ENCODE measurements around the gene CARD14.
"Not testable (repeated sequence)": the region's sequence is repeated elsewhere in the genome, so short reads cannot be mapped to it uniquely, and the experiment has no call there.

The CARD14 gene

DNA sequence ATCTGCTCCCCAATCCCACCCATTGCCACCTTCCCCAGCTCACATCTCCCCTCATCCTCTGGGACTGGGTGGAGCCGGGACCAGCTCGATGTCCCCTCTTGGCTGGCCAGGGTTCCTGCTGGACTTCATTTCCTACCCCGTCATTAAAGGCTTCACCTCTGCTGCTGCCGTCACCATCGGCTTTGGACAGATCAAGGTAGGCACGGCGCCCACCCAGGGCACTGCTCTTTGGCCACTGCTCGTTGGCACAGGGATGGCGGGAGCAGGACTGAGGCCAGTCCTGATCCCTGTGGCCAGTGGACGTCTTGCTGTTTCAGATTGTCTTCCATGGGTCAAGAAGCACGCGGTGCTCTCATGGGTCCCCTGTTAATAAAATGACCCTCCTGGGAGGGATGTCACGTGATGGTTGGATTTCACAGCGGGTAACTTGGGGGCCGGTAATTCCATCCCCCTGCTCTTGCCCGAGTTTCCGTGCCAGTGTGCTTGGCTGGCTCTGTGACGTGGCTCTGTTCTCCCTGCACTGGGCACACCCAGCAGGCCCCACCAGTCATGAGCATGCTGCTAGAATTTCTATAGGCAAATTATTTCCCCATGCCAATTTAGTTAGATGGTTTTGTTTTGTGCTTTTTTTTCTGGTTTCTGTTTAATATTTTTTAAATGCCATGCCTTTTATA lies 53.4 kb downstream of the CARD14 start:
- DNase-seq (ENCODE audit: low read depth in 1 of 2, low spot score in 1 of 2) = no peak

DNA sequence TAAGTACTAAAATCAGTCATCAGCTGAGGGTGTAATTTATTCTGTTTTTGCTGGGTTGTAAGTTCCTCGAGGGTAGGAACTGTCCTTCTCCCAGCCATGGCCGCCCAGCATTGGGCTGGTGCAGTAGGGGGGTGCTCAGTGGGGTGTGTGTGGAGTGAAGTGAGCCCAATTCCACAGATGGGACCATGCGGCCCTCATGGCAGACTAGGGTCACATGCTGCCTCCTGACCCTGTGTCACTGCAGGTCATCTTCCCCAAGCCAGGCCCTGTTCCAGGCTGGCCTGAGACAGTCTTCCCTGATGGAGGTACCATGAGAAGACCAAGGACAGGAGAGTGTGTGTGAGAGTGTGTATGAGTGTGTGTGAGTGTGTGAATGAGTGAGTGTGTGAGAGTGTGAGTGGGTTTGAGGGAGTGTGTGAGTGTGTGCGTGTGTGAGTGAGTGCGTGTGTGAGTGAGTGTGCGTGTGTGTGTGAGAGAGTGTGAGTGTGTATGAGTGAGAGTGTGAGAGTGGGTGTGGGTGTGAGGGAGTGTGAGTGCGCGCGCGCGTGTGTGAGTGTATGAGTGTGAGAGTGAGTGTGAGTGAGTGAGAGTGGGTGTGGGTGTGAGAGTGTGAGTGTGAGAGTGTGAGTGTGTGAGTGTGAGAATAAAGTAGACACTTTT lies 54.1 kb downstream of the CARD14 start:
- DNase-seq (ENCODE audit: low read depth in 1 of 2, low spot score in 1 of 2) = no peak

DNA sequence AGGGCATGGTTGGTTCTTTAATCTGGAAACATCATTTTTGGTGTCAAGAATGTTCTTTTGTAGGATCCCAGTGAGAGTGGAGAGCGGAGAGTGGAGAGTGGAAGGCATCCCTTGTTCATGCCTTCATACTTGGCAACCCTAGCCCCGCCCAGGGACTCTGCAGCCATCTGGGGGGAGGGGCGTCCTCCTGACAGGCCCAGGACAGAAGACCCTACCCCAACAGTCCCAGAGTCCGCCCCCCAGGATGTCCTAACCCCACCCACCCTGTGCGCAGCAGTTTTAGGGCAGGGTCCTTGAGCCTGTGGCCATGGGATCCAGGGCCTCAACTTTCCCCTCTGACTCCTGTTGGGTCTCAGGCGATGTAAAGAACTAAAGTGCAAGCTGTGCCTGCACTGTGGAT lies 54.9 kb downstream of the CARD14 start:
- no peak for DNase-seq (ENCODE audit: low read depth in 1 of 2, low spot score in 1 of 2)

DNA sequence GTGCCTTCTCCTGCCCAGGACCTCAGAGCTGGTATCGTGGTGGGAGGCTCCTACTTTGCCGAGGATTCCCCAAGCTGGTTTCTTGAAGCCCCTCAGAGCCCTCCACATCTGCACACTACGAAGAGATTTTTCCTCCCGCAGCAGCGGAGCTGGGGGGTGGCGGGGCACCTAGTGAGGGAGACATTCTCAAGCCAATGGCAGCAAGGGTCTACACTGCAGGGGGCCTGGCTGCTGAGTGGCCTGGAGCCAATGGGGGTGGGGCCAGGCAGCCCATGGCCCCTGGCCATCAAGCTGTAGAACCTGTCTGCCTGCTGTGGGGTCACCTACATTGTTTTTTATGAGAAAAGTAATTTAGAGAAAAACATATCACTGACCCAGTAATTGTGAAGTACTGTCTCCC lies 55.4 kb downstream of the CARD14 start:
- no peak for DNase-seq (ENCODE audit: low read depth in 1 of 2, low spot score in 1 of 2)

DNA sequence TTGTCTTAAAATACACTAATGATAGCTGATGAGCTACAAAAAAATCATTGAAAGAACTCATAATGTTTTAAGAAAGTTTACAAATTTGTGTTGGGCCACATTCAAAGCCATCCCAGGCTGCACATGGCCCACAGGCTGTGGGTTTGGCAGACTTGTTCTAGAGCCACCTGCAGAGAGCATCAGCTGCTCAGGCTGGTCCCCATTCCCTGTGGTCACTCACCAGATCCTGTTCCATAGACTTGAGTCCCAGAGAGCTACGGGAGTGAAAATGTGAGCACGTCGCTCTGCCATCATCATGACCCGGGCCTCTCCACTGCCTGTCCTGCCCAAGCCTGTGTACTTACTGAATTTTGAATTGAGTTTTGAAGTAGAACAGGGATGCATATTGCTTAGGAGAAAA lies 57.3 kb downstream of the CARD14 start:
- DNase-seq (ENCODE audit: low read depth in 1 of 2, low spot score in 1 of 2) = no peak

DNA sequence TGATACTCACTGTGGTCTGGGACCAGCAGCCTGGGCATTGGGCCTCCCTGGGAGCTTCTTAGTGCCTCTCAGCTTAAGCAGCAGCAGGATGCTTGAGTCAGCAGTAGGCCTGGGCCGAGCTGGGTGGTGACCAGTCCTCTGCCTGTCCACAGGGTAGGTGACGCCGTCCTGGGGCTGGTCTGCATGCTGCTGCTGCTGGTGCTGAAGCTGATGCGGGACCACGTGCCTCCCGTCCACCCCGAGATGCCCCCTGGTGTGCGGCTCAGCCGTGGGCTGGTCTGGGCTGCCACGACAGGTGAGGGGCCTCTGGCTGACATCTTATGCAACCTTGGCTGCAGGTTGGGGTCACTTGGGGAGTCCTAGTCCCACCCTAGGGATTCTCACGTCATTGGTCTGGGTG lies 57.8 kb downstream of the CARD14 start:
- DNase-seq (ENCODE audit: low read depth in 1 of 2, low spot score in 1 of 2) = no peak

DNA sequence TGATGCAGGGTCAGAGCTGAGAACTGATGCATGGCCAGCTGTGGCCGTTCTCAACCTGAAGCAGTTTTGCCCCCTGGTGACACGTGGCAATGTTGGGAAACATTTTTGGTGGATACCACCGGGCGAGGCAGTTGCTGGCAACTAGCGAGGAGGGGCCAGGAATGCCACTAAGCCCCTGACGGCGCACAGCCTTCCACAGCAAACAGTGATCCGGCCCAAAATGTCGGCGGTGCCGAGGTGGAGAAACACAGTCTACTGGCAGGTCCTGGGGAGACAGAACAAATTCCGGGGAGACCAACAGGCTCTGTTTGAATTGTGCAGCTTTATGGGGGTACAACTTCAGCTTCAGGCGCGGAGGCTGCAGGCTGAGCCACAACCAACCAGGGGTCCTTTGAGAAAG lies 58.6 kb downstream of the CARD14 start:
- no peak for DNase-seq (ENCODE audit: low read depth in 1 of 2, low spot score in 1 of 2)

DNA sequence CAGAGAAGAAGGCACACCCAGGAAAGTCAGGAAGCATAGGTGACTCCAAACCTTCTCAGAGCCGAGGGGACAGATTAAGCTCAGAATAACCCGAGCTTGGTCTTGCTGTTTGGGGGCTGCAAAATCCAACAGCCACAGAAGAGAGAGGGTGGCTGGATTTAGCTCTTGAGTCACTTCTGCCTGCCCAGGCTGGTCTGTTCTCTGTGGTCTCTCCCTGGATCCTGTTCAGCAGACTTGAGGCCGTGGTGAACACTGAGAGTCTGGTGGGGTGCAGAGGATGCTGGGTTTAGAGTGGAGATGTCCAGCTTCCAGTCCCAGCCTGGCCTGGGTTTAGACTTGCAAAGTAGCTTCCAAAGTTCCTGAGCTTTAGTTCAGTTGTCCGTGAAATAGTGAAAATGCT lies 59.2 kb downstream of the CARD14 start:
- no peak for DNase-seq (ENCODE audit: low read depth in 1 of 2, low spot score in 1 of 2)

DNA sequence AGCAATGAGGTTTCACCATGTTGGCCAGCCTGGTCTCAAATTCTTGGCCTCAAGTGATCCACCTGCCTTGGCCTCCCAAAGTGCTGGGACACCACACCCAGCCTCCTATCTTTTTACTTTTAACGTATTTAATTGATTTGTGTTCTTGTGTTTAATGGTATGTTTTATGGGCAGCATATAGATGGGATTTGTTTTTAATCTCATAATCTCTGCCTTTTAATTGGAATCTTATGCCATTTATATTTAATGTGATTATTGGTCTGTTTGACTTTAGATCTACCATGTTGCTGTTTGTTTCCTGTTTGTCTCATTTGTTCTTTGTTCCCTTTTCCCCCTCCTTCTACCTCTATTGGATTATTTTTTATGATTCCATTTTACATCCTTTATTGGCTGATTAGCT lies 62.6 kb downstream of the CARD14 start:
- no peak for DNase-seq (ENCODE audit: low read depth in 1 of 2, low spot score in 1 of 2)

DNA sequence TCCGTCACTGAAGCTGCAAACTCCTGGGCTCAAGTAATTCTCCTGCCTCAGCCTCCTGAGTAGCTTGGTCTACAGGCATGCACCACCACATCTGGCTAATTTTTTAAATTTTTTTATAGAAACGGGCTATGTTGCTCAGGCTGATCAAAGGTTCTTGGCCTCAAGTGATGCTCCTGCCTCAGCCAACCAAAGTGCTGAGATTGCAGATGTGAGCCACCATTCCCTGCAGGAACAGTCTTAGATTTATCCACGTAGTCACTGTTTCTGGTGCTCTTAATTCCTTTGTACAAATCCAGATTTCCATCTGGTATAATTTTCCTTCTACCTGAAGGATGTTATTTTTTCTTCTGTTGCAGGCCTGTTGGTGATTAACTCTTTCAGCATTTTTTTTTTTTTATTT lies 63.4 kb downstream of the CARD14 start:
- no peak for DNase-seq (ENCODE audit: low read depth in 1 of 2, low spot score in 1 of 2)

DNA sequence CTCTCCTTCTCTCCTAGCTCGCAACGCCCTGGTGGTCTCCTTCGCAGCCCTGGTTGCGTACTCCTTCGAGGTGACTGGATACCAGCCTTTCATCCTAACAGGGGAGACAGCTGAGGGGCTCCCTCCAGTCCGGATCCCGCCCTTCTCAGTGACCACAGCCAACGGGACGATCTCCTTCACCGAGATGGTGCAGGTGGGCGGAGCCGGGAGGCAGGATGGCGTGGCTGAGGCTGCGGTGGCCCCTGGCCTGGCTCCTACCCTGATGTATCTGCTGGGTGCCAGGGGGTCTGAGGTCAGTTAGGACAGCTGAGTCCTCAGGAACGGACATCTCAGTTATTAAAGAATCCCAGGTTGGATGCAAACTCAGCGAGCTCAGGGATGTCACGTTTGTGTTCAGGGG lies 67.1 kb downstream of the CARD14 start:
- DNase-seq (ENCODE audit: low read depth in 1 of 2, low spot score in 1 of 2) = no peak

DNA sequence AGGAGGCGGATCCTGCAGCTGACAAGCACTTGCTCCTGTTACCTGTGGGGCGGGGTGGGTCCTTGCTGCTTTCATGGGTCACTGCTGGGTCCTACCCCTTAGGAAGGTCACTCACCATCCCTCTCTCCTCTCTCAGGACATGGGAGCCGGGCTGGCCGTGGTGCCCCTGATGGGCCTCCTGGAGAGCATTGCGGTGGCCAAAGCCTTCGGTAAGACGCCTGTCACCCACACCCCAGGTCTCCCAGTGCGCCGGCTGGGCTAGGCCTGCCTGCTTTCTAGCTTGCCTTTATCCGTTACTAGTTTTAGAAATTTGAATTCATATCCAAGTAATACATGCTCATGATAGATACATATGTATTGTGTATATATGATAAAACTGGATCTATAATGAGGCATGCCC lies 67.6 kb downstream of the CARD14 start:
- no peak for DNase-seq (ENCODE audit: low read depth in 1 of 2, low spot score in 1 of 2)

DNA sequence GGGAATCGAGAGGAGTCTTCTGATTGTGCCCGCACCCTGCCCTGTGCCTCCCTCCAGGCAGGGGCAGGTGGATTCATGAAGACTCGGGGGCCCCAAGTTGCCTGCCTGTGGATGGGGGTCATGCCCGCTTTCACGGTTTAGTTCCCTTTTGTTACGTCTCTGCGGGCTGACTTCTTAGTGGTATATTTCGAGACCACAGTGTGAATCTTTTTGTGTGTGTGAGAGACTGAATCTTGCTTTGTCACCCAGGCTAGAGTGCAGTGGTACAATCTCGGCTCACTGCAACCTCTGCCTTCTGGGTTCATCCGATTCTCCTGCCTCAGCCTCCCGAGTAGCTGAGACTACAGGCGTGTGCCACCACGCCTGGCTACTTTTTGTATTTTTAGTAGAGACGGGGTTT lies 72.7 kb downstream of the CARD14 start:
- DNase-seq (ENCODE audit: low read depth in 1 of 2, low spot score in 1 of 2) = no peak

DNA sequence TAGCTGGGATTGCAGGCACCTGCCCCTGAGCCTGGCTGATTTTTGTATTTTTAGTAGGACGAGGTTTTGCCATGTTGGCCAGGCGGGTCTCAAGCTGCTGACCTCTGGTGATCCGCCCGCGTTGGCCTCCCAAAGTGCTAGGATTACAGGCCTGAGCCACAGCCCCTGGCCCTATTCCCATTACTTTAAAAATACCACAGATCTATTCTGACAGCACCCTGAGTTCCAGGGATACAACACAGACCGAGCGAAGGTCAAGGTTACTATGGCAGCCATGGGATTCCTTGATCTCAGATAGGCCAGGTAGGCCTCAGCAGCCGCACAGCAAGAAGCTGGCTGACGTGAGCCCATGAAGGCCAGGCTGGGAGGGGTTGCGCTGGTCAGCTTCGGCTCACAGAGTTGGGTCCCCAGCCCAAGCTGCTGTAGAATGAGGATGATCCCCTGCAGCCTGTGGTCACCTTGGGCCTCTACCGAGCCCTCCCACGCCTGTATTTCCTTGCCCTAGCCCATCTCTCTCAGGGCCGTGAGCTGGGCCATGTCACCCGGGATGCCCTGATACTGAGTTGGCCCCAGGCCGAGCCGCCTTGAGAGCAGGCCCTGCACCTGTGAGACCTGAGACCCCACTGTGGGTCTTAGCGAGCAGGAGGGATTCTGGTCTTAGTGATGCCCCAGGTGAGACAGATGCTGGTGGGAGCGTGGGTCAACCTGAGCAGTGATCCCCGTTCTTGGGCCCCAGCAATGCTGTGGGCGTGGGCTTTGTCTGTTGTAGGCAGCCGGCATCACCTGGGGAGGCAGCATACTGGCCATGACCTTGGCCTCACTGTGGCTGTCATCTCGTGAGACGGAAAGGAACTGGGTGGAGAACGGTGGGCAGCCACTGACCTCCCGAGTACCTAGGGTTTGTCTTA lies 74.0 kb downstream of the CARD14 start:
- no peak for DNase-seq (ENCODE audit: low read depth in 1 of 2, low spot score in 1 of 2)

DNA sequence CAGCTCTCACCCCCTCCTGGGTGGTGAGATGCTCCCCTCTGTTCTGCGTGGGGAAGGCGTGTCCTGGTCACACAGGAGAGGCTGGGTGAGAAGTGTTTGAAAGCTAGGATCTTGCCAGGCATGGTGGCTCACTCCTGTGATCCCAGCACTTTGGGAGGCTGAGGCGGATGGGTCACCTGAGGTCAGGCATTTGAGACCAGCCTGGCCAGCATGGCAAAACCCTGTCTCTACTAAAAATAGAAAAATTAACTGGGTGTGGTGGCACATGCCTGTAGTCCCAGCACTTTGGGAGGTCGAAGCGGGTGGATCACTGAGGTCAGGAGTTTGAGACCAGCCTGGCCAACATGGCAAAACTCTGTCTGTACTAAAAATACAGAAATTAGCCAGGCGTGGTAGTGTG lies 74.6 kb downstream of the CARD14 start:
- DNase-seq (ENCODE audit: low read depth in 1 of 2, low spot score in 1 of 2) = not testable (repeated sequence)

DNA sequence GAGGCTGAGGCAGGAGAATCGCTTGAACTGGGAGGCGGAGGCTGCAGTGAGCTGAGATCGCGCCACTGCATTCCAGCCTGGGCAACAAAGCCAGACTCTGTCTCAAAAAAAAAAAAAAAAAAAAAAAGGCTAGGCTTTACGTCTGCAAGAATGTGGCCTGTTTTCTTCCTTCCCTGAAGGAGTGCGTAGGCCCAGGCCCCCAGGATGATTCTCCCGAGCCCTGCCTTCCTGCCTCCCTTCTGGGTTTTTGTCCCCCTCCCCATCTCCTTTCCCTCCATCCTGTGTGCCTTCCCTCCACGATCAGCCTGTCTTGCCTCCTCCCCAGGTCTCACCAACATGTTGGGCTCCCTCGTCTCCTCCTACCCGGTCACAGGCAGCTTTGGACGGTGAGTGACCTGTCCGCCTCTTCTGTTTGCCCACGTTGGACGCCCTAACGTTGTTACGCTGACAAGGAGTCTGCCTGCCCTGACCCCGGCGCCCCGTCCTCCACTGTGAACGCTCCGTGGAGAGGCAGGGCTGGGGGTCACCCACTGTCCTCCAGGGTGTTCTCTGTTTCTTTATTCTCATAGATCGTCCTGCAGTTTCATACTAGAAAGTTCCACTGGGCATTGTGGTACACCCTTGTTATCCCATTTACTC lies 75.2 kb downstream of the CARD14 start:
- DNase-seq (ENCODE audit: low read depth in 1 of 2, low spot score in 1 of 2) = no peak

DNA sequence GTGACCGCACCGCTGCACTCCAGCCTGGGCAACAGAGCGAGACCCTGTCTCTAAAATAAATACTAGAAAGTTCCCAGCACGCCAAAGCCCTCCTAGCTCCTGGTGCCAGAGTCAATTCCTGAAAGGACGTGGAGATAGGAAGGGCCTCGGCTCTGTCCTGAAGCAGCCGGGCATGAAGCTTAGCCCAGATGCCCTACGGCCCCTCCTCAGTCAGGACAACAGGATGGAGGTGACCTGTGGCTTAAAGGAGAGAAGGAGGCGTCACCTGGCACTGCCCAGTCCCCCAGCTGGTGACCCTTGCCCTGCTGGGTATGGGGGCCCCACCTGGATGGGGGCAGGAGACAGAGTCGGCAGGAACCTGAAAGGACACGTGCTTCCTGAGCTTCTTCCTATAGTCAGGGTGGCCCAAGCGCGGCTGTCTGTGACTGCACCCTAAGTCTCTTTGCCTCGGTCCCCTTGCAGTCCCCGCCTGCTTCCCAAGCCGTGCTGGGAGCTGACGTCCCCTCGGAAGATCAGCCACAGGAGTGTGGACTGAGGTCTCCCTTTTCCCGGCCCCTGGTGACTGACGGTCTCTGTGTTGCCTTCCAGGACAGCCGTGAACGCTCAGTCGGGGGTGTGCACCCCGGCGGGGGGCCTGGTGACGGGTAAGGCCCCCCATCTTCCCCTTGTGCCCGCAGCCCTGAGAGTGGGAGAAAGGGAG lies 75.9 kb downstream of the CARD14 start:
- DNase-seq (ENCODE audit: low read depth in 1 of 2, low spot score in 1 of 2) = no peak

DNA sequence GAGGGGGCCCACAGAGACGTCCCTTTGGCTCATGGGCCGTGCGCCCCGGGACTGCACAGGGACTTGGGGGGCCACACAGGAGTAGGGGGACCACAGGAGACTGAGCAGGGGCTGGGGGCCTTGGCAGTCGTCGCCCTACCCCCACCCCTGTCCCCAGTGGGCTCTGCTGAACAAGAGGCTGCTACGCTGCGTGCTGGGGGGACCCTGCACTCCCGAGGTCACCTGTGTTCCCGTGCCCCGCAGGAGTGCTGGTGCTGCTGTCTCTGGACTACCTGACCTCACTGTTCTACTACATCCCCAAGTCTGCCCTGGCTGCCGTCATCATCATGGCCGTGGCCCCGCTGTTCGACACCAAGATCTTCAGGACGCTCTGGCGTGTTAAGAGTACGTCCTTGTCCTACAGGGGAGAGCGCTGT lies 76.4 kb downstream of the CARD14 start:
- DNase-seq (ENCODE audit: low read depth in 1 of 2, low spot score in 1 of 2) = no peak

DNA sequence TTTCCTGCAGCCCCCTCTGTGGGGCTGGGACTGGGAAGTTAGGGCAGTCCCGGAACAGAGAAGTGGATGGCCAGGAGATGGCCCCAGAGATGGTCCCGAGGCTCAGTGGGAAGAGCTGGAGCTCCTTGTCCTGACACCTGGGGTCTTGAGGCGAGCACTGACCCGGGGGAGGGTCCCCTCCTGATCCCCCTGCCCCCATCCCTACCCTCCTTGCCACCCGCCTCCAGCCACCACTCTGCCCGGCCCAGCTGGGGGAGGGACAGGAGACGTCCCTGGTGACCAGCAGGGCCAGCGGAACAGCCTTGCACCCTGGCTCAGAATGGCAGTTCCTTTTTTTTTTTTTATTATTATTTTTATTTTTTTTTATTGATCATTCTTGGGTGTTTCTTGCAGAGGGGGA lies 76.9 kb downstream of the CARD14 start:
- DNase-seq (ENCODE audit: low read depth in 1 of 2, low spot score in 1 of 2) = no peak

DNA sequence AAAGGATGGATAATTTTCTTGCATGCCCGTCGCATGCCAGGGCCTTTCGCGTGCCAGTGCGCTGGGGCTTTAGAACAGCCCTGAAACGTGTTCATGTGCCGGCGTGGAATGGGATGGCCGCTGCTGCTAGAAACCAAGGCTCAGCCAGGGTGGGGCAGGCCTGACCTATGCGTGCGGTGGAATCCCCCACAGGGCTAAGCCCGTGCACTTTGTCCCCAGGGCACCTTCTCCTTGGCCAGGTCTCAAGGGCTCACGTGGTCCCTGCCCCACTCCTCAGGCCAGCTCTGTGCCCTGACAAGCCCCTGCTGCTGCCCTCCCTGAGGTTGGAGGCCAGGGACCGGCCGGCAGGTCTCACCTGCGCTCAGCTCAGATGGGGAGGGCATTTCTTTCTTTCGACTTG lies 77.7 kb downstream of the CARD14 start:
- no peak for DNase-seq (ENCODE audit: low read depth in 1 of 2, low spot score in 1 of 2)
